GM18505 (cell line): Measurements from ENCODE around the gene VPS26B.
"Not testable (repeated sequence)": the region's sequence is repeated elsewhere in the genome, so short reads cannot be mapped to it uniquely, and the experiment has no call there.

ENCODE experiments used
- ATAC-seq: cut with Tn5 transposase; IDR thresholded peaks from one replicate; pipeline ENCODE4 v1.9.1; 2021; ENCODE audit not compliant: unreplicated experiment
- POLR2A ChIP-seq: IDR thresholded peaks from 4 replicates; pipeline ENCODE4 v1.6.1; 2011; ENCODE audit warnings: borderline replicate concordance; ENCODE audit not compliant: insufficient read depth, insufficient read length; ENCODE audit errors: extremely low read depth

Gene VPS26B

DNA sequence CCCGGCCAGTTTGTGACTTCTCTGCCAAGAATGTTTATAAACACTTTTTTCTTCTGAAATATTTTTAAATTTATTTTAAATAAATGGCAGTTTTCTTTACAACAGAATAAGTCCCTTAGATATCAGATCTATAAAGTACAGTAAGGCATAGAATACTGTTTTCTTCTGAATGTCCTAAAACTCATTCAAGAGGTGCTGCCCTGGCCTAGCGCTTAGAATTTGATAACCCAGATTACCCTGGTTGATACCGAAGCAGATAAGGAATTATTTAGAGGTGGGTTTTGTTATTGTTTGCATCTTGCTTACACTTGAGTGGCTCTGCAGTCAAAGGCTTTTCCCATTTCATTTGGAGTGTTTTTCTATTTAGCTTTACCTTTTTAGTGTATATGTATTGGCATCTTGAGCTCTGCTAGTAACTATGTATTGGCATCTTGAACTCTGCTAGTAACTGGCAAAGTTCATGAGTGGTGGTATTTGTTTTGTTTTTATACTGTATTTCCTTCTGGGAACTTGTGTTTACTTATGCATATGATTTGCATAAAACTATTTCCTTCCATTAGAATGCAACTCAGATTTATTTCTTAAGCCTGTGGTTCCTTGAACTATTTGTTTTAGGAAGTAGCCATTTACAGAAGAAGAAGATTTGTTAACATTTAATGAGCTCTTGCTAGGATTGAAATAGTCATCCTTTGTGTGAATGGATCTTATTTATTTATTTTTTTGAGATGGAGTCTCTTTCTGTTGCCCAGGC, 30.1 kb downstream of the VPS26B start:
- ATAC-seq = no peak
- no peak for TF ChIP-seq POLR2A

GRCh38 chr11:134255184-134255561, 30.7 kb downstream of the VPS26B start:
- ATAC-seq = not testable (repeated sequence)

- no peak for TF ChIP-seq POLR2A
- no peak for ATAC-seq
These were observed 32.6 kb downstream of the VPS26B start for GRCh38 chr11:134257101-134257500.

GRCh38 chr11:134258577-134258976, 34.1 kb downstream of the VPS26B start:
- no peak for TF ChIP-seq POLR2A
- no peak for ATAC-seq

DNA sequence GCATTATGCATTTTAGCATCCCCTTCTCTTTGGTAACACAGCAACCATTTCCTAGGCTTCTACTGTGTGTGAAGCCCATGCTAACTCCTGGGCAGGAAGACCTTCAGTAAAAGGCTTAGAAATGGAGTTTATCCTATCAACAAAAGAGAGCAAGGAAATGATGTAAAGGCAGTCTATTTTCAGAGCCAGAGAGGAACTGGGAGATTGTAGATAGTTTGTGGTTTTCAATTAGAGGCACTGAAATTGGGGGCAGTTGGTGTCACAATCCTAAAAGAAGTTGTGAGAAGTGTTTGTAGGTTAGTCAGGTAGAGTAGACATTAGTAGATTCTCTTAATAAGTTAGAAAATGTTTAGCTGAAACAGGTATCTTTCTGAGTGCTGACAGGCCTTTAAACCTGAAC, 36.0 kb downstream of the VPS26B start:
- no peak for ATAC-seq
- TF ChIP-seq POLR2A = no peak

- TF ChIP-seq POLR2A = no peak
- no peak for ATAC-seq
These were observed 36.5 kb downstream of the VPS26B start for GRCh38 chr11:134260983-134261382.

- no peak for TF ChIP-seq POLR2A
- ATAC-seq = no peak
These were observed 37.4 kb downstream of the VPS26B start for GRCh38 chr11:134261626-134262488.

GRCh38 chr11:134264966-134265764, 40.7 kb downstream of the VPS26B start:
- no peak for ATAC-seq
- TF ChIP-seq POLR2A = no peak

DNA sequence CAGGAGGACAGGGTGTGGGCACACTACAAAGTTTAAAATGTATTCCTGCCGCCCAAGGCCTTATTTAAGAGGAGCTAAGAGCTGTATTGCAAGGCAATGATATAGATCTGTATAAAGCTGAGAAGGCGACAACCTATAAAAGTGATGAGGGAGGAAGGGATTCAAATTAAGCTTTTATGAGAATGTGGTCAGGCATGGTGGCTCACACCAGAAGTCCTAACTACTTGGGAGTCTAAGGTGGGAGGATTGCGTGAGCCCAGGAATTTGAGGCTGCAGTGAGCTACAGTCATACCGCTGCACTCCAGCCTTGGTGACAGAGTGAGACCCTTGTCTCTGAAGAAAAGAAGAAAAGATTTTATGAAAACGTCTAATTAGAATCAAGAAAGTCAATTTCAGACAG, 42.0 kb downstream of the VPS26B start:
- no peak for ATAC-seq
- no peak for TF ChIP-seq POLR2A

GRCh38 chr11:134266841-134267251, 42.4 kb downstream of the VPS26B start:
- no peak for ATAC-seq
- no peak for TF ChIP-seq POLR2A

GRCh38 chr11:134267461-134267860, 43.0 kb downstream of the VPS26B start:
- TF ChIP-seq POLR2A = no peak
- ATAC-seq = no peak

DNA sequence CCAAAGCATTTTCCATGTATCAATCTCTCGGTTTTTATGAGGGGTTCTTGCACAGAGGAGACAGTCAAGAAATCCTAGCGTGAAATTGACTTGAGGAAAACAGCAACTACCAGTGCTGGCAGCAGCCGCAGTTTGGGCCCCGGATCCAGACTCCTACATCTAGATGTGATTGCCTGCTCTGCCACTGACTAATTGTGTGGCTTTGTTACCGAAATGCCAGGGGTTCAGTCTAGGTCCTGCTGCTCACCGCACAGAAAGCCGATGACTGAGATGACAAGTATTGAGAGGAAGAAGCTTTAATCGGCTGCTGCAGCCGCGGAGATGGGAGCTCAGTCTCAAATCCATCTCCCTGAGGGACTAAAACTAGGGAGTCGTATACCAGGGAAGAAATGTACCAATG, 43.5 kb downstream of the VPS26B start:
- ATAC-seq = no peak
- no peak for TF ChIP-seq POLR2A

GRCh38 chr11:134270250-134270714, 45.8 kb downstream of the VPS26B start:
- no peak for ATAC-seq
- no peak for TF ChIP-seq POLR2A

- no peak for ATAC-seq
- TF ChIP-seq POLR2A = no peak
These were observed 47.5 kb downstream of the VPS26B start for GRCh38 chr11:134271978-134272377.
